Endothelial cell (in vitro differentiated cells): ENCODE measurements around the gene KRT15. TPM values are rescaled to one million over a fixed set of nuclear protein-coding genes. Genes with fewer than 3 reads are reported as not detected.

Experiments used
- DNase-seq: peaks from one replicate; pipeline ENCODE4 v3.0.0; 2021; ENCODE audit warnings: low spot score
- H3K27ac Mint-ChIP-seq: one replicate; pipeline ENCODE4 v1.8.0; 2021; ENCODE audit warnings: mixed read lengths, inconsistent platforms; ENCODE audit not compliant: unreplicated experiment
- H3K27me3 Mint-ChIP-seq: one replicate; pipeline ENCODE4 v1.8.0; 2021; ENCODE audit warnings: mild to moderate bottlenecking, moderate library complexity, mixed read lengths, inconsistent platforms; ENCODE audit not compliant: unreplicated experiment
- H3K36me3 Mint-ChIP-seq: one replicate; pipeline ENCODE4 v1.8.0; 2021; ENCODE audit warnings: mild to moderate bottlenecking, low read depth, mixed read lengths, inconsistent platforms; ENCODE audit not compliant: unreplicated experiment
- H3K4me1 Mint-ChIP-seq: one replicate; pipeline ENCODE4 v1.8.0; 2021; ENCODE audit warnings: mild to moderate bottlenecking, mixed read lengths, inconsistent platforms; ENCODE audit not compliant: unreplicated experiment
- H3K4me3 Mint-ChIP-seq: one replicate; pipeline ENCODE4 v1.8.0; 2021; ENCODE audit warnings: mild to moderate bottlenecking, mixed read lengths, inconsistent platforms; ENCODE audit not compliant: unreplicated experiment
- H3K9me3 Mint-ChIP-seq: one replicate; pipeline ENCODE4 v1.8.0; 2021; ENCODE audit warnings: mixed read lengths, inconsistent platforms; ENCODE audit not compliant: unreplicated experiment
- total RNA-seq: library from RNA; stranded (reverse); fragmentation: NEBNext Ultra II Directional; extraction: Animal tissue kit (Norgen Biotek cat#: 25700); gene quantifications from one replicate; pipeline ENCODE4 v1.2.1, GENCODE V29; 2021; ENCODE audit not compliant: unreplicated experiment
- TF ChIP-seq, protein P1 (sequence below): fragments of 200-600 bp; sonication (generic); IDR thresholded peaks from one replicate; pipeline ENCODE4 v1.5.0; 2021; ENCODE audit warnings: antibody characterized with exemption; ENCODE audit not compliant: unreplicated experiment

KRT15 gene
- total RNA-seq, 1 donor from 2014 or later: not detected

GRCh38 chr17:41539071-41539492 is 20.4 kb upstream of the KRT15 start:
- H3K9me3 Mint-ChIP-seq: no peaks in the 10 kb centered on the region
- no peak overlapping the region for H3K27ac Mint-ChIP-seq
- H3K4me1 Mint-ChIP-seq: no peaks in the 10 kb centered on the region
- no peaks in the 10 kb centered on the region for H3K36me3 Mint-ChIP-seq
- DNase-seq: no peak
- peaks cover 6% of the 10 kb centered on the region for H3K27me3 Mint-ChIP-seq
- no peak overlapping the region for H3K4me3 Mint-ChIP-seq
- TF ChIP-seq, protein P1, sequence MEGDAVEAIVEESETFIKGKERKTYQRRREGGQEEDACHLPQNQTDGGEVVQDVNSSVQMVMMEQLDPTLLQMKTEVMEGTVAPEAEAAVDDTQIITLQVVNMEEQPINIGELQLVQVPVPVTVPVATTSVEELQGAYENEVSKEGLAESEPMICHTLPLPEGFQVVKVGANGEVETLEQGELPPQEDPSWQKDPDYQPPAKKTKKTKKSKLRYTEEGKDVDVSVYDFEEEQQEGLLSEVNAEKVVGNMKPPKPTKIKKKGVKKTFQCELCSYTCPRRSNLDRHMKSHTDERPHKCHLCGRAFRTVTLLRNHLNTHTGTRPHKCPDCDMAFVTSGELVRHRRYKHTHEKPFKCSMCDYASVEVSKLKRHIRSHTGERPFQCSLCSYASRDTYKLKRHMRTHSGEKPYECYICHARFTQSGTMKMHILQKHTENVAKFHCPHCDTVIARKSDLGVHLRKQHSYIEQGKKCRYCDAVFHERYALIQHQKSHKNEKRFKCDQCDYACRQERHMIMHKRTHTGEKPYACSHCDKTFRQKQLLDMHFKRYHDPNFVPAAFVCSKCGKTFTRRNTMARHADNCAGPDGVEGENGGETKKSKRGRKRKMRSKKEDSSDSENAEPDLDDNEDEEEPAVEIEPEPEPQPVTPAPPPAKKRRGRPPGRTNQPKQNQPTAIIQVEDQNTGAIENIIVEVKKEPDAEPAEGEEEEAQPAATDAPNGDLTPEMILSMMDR: no peak

GRCh38 chr17:41538565-41538991 is 19.9 kb upstream of the KRT15 start:
- Mint-ChIP-seq H3K27me3 (peaks cover 6% of the 10 kb centered on the region), H3K27ac (no peak overlapping the region), H3K4me1 (no peaks in the 10 kb centered on the region), H3K9me3 (no peaks in the 10 kb centered on the region), H3K36me3 (no peaks in the 10 kb centered on the region), H3K4me3 (no peak overlapping the region)
- no peak for DNase-seq
- TF ChIP-seq, protein P1: no peak

- Mint-ChIP-seq H3K4me1 (no peaks in the 10 kb centered on the region), H3K27ac (no peak overlapping the region), H3K9me3 (no peaks in the 10 kb centered on the region), H3K36me3 (no peaks in the 10 kb centered on the region), H3K27me3 (peaks cover 6% of the 10 kb centered on the region), H3K4me3 (no peak overlapping the region)
- TF ChIP-seq, protein P1: no peak
- no peak for DNase-seq
These were observed 19.3 kb upstream of the KRT15 start for GRCh38 chr17:41537990-41538389.

DNA sequence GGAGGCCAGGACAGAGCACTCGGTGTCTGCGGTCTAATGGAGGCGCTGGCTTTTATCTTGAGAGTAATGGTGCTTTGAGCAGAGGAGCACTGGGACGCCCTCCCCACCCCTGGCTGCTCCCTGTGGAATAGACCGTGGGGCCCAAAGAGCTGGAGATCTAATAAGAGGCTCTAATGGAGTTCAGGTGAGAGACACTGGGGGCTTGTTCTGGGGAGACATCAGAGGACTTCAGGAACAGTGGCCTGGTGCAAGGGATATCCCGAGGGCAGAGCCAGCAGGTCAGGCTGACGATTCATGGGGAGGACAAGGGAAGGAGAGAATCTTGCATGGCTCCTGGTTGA is 18.9 kb upstream of the KRT15 start:
- Mint-ChIP-seq H3K27me3 (peaks cover 6% of the 10 kb centered on the region), H3K27ac (no peak overlapping the region), H3K9me3 (no peaks in the 10 kb centered on the region), H3K4me3 (no peak overlapping the region), H3K36me3 (no peaks in the 10 kb centered on the region), H3K4me1 (no peaks in the 10 kb centered on the region)
- TF ChIP-seq, protein P1: no peak
- DNase-seq: no peak

- peaks cover 6% of the 10 kb centered on the region for H3K27me3 Mint-ChIP-seq
- H3K27ac Mint-ChIP-seq: no peak overlapping the region
- no peaks in the 10 kb centered on the region for H3K36me3 Mint-ChIP-seq
- H3K4me1 Mint-ChIP-seq: no peaks in the 10 kb centered on the region
- no peak for DNase-seq
- no peak overlapping the region for H3K4me3 Mint-ChIP-seq
- no peaks in the 10 kb centered on the region for H3K9me3 Mint-ChIP-seq
- TF ChIP-seq, protein P1: no peak
These were observed 18.3 kb upstream of the KRT15 start for GRCh38 chr17:41536741-41537613.
